ENCODE data around the gene CEACAM4. TPM values are rescaled to one million over a fixed set of nuclear protein-coding genes. Genes with fewer than 3 reads are reported as not detected.
"Not testable (repeated sequence)": the region's sequence is repeated elsewhere in the genome, so short reads cannot be mapped to it uniquely, and the experiment has no call there.

Gene CEACAM4
- total and polyA plus RNA-seq, 2 of the 4 experiments (the other 2 are of a cell fraction), result not detected

- H3K4me3 ChIP-seq (ENCODE audit: insufficient read depth, low read depth, low read length); H3K4me1 ChIP-seq (ENCODE audit: control insufficient read depth, insufficient read depth, low read length); H4K20me1 ChIP-seq (ENCODE audit: insufficient read depth, low read length); H3K56ac ChIP-seq (ENCODE audit: extremely low read depth, insufficient read depth, low read length); intact Hi-C loops (cut with micrococcal nuclease); H3K36me3 ChIP-seq (ENCODE audit: control insufficient read depth, insufficient read depth, low read length); H3K9me3 ChIP-seq (ENCODE audit: control insufficient read depth, insufficient read depth, low read length); H3K14ac ChIP-seq (replicated peaks; ENCODE audit: low read depth, low read length); dilution Hi-C loops (cut with HindIII; ENCODE audit: low sequenced_read_pairs, unreplicated experiment); H2BK20ac ChIP-seq (ENCODE audit: low read depth, low read length); H3K4me2 ChIP-seq (ENCODE audit: low read depth, low read length); CTCF ChIA-PET; H3K9ac ChIP-seq (ENCODE audit: low read depth, low read length); H3K27ac ChIP-seq (ENCODE audit: insufficient read depth, low read length); H4K8ac ChIP-seq (ENCODE audit: low read depth in 2 of 2, low read length in 2 of 2); H4K5ac ChIP-seq (ENCODE audit: low read depth, low read length); H3K18ac ChIP-seq (ENCODE audit: low read depth, low read length); in situ Hi-C loops (cut with MboI; ENCODE audit: low sequenced_read_pairs); POLR2A ChIA-PET (ENCODE audit: unreplicated experiment); H2BK15ac ChIP-seq (ENCODE audit: low read depth, low read length); H2BK5ac ChIP-seq (ENCODE audit: low read depth, low read length, poor library complexity, severe bottlenecking); H3K23ac ChIP-seq (ENCODE audit: low read depth, low read length); H2BK120ac ChIP-seq (ENCODE audit: low read depth, low read length); H2AK9ac ChIP-seq (replicated peaks; ENCODE audit: low read depth, low read length, poor library complexity); H3K9me1 ChIP-seq (ENCODE audit: insufficient read depth, low read length); H3K4ac ChIP-seq (ENCODE audit: low read depth, low read length); H2AK5ac ChIP-seq (ENCODE audit: low read depth, low read length); H3K27me3 ChIP-seq (ENCODE audit: control insufficient read depth, insufficient read depth, low read length); DNase-seq; BruUV-seq (replicated peaks); H4K91ac ChIP-seq (ENCODE audit: insufficient read depth, low read depth, low read length); ATAC-seq (ENCODE audit: low read depth); H2AFZ ChIP-seq (replicated peaks; ENCODE audit: low read length, poor library complexity); H3K79me1 ChIP-seq (ENCODE audit: low read depth in 1 of 2, low read length in 2 of 2): not testable (repeated sequence)
- WGBS, 2 experiments (ENCODE audit: extremely low coverage in 2 of 2, insufficient read length in 1 of 2), result no CpG with 5 or more reads among the region's 2 CpGs
These were observed 29.9 kb upstream of the CEACAM4 start for GRCh38 chr19:41656756-41657155.
